GM19324 (cell line): ENCODE results near the gene CBY3.
A peak's percentile ranks its signal among the peaks of the same experiment; 100 is the strongest.
"Not testable (repeated sequence)": the region's sequence is repeated elsewhere in the genome, so short reads cannot be mapped to it uniquely, and the experiment has no call there.

ENCODE experiments used
- ATAC-seq: cut with Tn5 transposase; IDR thresholded peaks from one replicate; pipeline ENCODE4 v1.9.1; 2021; ENCODE audit warnings: mild to moderate bottlenecking, moderate library complexity; ENCODE audit not compliant: unreplicated experiment, low FRiP score

The CBY3 gene

DNA sequence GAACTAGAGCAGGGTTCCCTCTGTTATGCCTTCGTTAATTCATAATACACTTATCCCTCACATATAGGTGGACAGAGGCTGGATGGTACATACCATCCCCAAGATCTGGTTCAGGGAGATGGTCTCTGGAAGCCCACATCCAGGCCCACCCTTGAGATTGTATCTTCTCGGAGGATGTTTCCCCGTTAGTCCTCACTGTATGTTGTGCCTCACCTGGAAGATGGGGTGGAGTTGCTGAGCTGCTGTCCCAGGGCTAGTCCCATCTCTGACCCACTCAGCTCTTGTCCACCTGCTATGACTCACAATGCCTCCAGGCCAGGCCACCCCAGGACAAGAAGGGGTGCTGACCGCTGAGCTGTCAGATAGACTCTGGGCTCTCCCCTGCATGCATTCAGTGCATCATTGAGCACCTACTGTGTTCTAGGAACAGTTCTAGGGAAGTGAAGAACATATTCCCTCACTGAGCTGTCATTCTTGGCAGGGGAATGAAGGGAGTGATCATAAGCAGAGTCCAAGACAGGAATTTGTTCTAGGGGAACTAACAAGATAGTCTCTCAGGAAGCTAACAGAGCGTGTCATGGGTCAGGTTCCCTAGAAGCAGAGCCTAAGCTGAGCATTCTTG lies at the start of gene CBY3:
Gene CBY3 (minus strand): TSS at position 255 of the 622 bp plus-strand sequence. CDS start 116 bp downstream, at position 139.
- ATAC-seq: no peak

DNA sequence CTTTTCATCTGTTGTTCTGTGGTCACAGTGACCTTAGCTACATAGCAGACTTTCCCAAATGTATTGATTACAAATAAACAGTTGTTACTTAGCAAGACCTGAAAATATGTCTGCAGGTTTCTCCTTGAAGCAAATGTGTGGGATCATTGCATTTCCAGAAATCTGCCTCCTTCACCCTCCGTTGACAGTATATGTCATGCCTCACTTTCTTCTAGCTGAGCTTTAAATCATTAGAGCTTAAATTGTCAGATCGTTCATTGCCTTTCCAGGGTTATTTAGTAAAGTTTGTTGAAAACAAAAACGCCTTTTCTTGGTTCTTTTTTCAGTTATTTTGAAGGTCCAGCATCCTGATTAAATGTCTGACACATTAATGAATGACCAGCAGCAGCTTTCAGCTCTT lies 49.5 kb upstream of the CBY3 start:
- ATAC-seq: no peak

DNA sequence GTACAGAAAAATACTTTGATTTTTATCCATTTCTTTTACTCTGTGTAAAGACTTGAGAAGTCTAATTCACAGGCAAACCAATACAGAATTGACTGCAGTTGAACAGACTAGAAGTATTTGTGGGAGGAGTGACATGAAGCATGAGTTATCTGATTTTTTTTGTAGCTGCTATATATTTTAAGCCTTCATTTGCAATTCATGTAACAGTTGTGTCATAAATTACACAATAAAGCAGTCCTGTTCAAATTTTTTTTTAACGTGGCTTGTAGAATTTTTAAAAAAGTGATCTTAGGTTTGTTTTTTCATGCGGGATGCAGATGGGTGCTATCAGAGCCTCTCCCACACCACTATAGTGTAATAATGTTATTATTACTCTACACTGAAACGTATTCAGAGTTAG lies 48.9 kb upstream of the CBY3 start:
- ATAC-seq: no peak

DNA sequence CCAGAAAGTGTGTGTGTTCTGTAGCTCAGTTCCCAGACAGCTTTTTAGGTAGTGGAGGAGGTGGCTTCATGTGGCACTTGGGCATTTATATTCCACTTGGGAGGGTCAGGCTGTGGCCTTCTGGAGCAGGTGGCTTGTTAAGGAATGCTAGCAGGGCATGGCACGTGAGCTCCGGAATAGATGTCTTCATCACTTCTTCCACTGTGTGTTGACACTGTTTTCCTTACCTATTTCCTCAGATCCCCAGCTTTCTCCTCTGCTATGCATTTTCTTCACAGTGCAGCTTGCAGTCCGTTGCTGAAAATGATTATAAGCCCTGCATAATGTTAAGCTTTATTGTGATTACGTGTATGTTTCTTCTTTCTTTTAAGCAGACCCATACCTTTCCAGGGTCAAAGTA lies 48.5 kb upstream of the CBY3 start:
- ATAC-seq: no peak

DNA sequence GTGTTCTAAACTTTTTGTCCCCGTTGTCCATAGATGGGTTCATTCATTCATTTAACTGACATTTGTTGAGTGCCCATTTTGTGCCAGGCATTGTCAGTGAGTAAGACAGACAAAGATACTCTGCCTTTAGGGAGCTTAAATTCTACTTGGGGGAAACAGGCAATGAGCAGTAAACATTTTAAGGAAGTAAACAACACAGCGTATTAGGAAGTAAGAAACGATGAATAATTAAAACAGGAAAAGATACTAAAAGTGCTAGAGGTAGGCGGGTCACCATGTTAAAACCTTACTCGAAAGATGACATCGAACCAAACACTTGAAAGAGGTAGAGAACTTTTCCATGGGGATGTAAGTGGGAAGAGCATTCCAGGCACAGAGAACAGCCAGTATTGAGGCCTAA lies 46.3 kb upstream of the CBY3 start:
- no peak for ATAC-seq

DNA sequence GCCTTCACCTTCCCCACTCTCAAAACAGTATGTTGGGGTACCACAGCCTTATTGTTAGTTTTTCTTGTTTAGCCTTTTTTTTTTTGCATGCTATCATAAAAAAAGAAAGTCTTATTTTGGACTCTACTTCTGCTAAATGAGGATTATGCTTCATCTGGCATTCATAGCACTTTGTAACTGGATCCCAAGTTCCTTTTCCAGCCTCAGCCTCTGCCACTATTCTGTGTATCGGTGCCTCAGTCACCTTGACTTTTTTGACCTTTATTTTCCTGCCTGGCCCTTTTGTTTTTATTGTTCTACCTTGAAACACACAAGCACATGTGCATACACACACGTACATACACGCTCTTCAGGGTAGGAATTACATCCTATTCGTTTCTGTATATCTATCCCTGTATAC lies 43.3 kb upstream of the CBY3 start:
- no peak for ATAC-seq

DNA sequence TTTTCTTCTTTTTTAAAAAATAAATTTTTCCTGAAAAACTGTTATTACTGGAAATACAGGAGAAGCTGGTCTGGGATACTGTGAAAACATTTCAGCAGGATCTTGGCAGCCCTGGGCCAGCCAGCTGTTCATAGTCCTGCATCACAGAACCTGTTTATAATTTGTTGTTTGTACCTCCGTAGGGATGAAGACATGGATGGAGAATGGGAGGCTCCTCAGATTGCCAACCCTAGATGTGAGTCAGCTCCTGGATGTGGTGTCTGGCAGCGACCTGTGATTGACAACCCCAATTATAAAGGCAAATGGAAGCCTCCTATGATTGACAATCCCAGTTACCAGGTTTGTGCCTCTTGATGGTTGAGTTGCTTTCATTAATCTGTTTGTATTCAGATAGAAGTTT lies 39.4 kb upstream of the CBY3 start:
- ATAC-seq: no peak

DNA sequence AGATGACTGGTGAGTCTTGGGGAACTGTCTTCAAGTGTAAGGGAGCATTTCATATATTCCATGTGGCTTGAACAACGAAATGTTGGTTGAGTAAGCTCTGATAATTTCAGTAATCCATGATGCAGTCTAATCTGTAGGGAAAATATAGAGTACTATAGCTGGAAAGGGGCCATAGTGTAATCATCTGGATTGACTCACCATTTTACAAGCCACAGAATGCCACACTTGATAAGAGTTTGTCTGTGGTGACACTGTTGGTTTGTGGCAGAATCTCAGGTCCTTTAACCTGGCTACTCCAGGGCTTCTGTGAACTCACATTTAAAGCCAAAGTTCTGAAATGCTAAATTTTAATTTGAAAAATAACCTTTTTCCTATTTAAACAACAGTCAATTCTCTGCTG lies 35.5 kb upstream of the CBY3 start:
- ATAC-seq: no peak

DNA sequence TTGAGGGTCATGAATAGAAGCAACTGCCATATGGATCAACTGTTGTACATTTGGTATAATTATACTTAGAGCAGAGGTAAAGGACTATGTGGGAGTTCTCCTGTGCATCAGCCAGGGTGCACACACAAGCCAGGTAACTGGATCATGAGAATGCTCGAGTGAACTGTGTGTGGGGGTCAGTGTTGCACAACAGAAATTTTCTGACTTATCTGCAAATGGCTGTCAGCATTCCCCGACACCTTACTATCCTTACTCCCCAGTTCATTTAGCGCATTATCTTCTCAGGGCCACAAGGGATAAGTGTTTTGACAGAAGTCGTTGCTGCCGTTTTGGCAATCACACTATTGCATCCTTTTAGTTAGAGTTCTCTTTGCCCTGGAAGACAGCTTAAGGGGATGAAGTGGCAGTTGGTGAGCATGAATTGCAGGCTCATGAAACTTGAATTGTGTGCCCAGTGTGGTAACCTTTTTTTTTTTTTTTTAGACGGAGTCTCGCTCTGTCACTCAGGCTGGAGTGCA lies 19.6 kb upstream of the CBY3 start:
- ATAC-seq: no peak

DNA sequence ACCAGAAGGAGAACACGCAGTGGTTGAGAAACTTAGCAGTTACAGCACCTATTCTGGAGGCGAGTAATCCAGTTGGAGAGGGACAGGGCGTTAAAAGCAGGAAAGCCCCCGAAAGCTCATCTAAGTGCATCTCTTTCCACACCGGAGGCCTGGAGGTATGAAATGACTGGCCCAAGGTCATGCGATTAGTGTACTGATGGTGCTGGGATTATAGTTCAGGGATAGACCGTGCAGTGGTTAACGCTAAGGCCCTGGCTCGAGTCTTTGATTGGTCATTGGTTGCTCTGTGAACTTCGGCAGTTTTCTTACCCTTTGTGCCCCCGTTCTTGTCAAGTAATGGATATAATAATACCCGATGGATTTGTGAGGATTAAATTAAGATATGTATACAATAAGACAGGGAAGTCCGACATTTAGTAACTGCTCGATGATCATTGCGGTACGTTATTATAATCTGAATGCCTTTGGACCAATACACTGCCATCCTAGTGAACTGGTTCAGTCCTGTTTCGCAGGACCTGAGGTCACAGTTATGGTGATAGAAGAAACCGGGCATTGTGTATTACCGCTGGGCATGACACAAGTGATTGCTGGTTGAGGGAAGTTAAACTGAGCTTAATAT lies 18.9 kb upstream of the CBY3 start:
- ATAC-seq: no peak

DNA sequence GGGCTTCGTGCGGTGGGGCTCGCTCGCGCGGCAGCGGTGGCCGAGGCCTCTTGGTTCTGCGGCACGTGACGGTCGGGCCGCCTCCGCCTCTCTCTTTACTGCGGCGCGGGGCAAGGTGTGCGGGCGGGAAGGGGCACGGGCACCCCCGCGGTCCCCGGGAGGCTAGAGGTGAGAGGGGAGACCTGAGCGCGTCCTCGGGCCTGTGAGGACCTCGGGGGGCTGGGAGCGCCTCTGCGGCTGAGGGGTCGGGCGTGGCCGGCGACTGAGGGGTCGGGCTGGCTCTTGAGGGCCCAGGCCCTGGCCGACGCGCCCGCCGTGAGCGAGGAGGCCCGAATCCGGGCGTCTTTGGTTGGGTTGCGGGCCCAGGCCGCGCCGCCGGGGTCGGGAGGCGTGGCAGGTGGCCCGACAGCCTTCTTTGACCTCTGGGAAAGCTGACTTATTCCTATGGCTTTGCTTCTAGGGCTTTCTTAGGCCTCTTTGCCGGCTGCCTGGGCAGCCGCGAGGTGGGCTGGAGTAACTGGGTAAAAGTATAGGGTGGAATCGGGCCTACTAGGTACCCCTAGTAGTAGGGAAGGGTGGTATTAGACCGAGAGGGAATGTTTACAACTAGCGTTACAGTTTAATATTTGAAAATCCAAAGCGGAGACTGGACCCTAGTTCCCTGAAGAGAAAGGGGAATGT lies 18.2 kb upstream of the CBY3 start, which contains the start of gene CANX:
Gene CANX (plus strand): TSS at position 33 of the 681 bp plus-strand sequence. CDS start 6,715 bp downstream, outside the sequence.
- no peak for ATAC-seq

DNA sequence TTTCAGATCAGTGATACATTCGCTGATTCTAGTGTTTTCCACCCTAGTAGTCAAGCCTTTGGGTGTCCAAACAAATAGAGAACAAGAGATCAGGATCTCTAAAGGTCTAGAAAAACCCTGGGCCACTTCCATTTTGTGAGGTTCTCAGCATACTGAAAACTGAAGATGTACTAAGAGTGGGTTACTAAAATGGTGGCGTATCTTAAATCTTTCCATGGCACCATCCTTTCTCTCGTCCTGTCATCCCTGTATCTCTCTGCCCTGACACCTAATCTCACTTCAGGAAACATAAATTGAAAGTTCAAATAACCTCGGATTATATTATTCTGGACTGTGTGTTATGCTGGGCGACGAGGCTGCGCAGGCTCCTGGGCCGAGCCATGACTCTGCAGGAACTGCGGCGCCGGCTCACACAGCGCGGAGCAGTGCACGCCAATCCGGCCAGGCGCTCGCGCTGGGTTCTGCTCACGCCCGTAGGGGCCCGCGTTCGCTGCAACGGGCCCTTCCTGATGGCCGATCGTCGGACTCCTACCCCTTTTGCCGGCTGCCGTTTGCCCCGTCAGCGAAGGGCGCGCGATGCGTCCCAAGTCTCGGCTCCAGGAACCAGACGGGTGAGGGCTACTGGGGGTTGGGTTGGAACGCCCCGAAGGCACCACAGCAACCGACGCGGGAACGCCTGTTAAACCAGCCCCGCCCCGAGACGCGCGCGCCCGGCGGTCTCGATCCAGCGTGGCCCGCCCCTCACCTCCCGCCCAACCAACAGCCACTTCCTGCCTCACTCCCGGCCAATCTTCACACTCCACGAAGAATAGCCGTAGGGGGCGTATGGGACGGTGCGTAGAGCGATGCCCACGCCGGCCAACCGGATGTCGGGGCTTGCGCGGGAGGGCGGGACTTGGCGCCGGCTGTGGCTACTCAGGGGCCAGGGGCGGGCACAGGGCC lies 17.4 kb upstream of the CBY3 start:
- ATAC-seq: peak; percentile 94

DNA sequence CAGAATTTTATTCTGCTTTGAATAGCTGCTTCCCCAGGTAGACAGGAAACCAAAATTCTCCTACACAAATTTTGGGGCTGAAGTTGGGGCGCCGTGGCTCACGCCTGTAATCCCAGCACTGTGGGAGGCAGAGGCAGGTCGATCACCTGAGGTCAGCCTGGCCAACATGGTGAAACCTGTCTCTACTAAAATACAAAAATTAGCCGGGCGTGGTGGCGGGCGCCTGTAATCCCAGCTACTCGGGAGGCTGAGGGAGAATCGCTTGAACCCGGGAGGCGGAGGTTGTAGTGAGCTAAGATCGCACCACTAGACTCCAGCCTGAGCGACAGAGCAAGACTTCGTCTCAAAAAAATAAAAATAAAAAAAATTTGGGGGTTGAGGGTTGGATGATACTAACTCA lies 16.7 kb upstream of the CBY3 start:
- not testable (repeated sequence) for ATAC-seq

DNA sequence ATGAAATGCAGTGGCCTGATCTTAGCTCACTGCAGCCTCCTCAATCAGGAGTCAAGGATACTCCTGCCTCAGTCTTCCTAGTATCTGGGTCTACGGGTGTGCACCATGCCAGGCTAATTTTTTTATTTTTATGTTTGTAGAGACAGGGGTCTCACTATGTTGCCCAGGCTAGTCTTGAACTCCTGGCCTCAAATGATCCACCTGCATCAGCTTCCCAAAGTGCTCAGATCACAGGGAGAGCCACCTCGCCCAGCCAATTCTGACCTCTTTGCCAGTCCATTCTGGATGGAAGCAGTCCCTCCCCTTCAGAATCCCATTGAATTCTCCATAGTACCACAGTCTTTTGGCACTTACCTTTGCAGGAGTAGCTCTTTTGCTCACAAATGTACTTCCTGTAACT lies 16.3 kb upstream of the CBY3 start:
- no peak for ATAC-seq

DNA sequence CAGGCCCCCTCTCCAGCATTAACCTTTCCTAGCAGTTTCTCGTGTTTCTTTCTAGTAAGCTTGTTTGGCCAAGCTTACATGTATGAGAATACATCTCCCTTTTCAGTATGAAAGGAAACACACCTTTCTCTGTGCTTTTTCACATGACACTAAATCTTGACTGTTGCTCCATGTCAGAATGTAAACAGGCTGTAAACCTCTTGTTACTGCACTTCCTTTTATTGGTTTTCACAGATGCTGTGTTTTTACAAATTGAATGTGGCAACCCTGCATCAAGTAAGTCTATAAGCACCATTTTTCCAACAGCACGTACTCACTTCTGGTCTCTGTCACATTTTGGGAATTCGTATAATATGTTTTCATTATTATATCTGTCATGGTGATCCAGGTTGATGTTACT lies 15.8 kb upstream of the CBY3 start:
- ATAC-seq: no peak

DNA sequence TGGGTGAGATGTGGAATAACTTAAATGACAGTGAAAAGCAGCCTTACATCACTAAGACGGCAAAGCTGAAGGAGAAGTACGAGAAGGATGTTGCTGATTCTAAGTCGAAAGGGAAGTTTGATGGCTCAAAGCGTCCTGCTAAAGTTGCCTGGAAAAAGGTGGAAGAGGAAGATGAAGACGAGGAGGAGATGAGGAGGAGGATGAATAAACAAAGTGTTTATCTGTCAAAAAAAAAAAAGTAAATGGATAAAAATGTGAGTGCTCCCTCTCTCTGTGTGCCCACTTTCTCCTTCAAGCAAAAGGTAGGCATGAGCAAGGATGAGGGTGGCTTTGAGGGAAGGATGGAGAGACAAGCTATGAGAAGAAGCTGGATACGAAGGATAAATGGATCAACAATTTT lies 13.7 kb upstream of the CBY3 start:
- ATAC-seq: no peak

DNA sequence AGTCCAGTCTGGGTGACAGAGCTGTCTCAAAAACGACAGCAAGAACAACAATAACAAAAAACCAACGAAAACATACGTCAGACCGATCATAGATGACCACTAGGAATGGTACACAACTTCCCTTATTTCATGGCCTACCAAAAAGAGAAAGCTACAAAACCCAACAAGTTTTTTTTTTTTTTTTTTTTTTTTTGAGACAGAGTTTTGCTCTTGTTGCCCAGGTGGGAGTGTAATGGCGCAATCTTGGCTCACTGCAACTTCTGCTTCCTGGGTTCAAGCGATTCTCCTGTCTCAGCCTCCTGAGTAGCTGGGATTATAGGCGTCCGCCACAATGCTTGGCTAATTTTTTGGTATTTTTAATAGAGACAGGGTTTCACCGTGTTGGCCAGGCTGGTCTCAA lies 8.4 kb upstream of the CBY3 start:
- not testable (repeated sequence) for ATAC-seq

DNA sequence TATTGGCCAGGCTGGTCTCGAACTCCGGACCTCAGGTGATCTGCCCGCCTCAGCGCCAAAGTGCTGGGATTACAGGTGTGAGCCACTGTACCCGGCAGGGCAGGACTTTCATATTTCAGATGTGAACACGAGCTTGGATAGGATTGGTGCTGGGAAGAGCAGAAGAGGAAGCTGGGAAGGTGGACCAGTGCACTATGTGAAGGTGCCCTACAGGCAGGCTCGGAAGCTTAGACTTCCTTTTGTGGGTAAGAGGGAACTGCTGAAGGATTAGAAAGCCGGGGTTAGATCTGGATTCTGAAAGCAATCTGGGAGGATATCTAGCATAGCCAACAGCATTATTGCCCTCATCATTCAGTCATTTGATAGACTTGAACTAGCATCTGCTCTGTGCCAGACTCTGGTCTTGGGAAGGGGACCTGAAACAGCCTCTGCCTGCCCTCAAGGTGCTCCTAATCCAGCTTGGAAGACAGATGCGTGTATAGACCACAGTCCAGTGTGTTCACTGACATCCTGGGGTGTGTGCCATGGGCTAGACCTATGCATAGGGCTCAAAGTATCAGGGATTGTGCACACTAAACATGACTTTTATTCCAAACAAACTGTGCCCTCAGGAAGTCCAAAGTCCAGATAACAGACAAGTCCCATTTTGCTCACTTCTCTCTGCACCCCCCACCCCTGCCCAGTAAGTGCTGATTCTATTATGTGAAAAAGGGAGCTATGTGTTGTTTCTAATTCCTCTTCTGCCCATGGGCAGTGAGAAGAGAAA lies 637 bp downstream of the CBY3 start:
- ATAC-seq: no peak

DNA sequence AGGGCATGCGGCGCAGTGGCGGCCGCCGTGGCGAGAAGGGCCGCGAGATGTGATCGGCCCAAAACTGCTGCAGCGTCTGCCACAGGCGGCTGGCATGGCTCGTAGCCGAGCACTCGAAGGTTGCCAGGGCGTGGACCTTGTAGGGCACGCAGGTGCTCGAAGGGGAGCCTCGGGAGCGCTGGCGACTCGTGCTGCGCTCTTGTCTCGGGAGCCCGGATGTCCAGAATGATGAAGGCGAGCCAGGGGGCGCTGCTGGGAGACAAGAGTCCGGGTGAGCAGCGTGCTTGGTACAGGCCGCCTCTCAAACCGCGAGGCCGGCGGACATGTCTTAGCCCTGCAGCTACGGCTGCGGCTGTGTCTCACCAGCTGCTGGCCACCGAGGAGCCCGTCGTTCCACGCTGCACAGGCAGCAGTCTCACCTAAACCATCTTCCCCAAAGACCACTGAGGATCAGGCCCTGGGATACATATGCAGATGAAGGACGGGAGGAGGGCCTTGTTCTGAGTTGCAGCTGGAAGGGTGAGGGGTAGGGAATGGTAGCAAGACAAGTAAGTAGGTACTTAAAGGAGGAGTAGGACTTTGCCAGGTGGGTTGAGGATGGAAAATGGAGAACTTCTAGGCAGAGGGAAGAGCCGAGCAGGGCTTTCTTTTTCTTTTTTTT lies 1.7 kb downstream of the CBY3 start:
- peak; percentile 45 for ATAC-seq
